Stimulated activated CD8-positive, alpha-beta memory T cell treated with anti-CD3 and anti-CD28 coated beads, Interleukin-12 subunit alpha, Interleukin-12 subunit beta, amount 100 ng/mL, for 24 hours (primary cell): ENCODE data around the gene NXNL1.
"Not testable (repeated sequence)": the region's sequence is repeated elsewhere in the genome, so short reads cannot be mapped to it uniquely, and the experiment has no call there.

Experiments
- DNase-seq: peaks from one replicate; pipeline ENCODE4 v3.0.0-alpha.2; 2020; ENCODE audit errors: extremely low read depth

The NXNL1 gene

DNA sequence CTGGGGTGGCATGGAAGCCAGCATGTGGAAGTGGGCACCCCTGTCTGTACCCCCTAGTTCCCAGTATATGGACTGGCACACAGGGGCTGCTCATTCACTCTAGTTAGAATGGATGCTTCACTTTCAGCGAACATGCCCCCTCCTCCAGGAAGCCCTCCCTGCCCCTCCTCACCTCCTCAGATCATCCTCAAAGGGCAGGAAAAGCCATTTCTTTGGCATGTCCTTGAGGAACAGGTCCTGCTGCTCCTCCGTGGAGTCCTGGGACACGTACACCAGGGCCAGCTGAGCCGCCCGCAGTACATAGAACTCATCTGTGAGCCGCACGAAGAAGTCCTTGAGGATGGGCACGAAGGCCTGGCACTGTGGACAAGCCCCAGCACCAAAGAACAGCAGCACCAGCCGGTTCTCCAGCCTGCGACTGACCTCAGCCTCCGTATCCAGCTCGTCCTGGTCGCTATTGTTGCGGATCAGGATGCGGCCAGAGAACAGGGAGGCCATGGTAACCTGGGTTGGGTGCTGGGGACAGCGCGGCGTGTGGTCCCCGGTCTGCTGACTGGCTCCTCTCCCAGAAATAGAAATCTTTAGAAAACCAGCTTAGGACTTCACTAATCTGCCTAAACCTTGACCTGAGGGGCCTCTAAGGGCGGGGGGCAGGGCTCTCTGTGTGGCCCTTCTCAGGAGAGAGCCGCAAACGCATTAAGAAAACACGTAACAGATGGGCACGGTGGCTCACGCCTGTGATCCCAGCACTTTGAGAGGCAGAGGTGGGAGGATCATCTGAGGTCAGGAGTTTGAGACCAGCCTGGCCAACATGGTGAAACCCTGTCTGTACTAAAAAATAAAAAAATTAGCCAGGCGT is at the start of gene NXNL1:
Gene NXNL1 (minus strand): TSS at position 555 of the 859 bp plus-strand sequence. CDS start 57 bp downstream, at position 498.
- no peak for DNase-seq

GRCh38 chr19:17508558-17508933 is 47.8 kb upstream of the NXNL1 start:
- not testable (repeated sequence) for DNase-seq

DNA sequence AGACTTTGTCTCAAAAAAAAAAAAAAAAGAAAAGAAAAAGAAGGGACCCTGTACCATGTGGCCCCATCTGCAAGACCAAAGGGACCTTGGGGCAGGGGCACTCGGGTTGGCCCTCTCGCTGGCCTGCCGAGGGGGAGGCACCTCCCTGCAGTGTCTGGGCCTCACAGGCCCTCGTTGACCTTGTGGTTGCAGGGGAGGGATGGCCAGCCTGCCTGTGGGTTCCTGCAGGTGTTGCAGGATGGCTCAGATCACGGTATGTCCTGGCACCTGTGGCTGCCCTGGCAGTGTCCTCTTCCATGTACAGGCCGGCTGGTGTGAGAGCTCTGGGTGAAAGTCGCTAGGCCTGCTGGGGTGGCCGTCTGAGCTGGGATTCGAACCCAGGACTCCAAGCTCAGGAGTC is 46.0 kb upstream of the NXNL1 start:
- DNase-seq: no peak

GRCh38 chr19:17505223-17505622 is 44.5 kb upstream of the NXNL1 start:
- no peak for DNase-seq

- no peak for DNase-seq
These were observed 43.7 kb upstream of the NXNL1 start for GRCh38 chr19:17504456-17504855.

- no peak for DNase-seq
These were observed 43.3 kb upstream of the NXNL1 start for GRCh38 chr19:17504030-17504429.

GRCh38 chr19:17503240-17503639 is 42.5 kb upstream of the NXNL1 start:
- no peak for DNase-seq

GRCh38 chr19:17500447-17501198 is 39.9 kb upstream of the NXNL1 start:
- no peak for DNase-seq

GRCh38 chr19:17499648-17500446 is 39.1 kb upstream of the NXNL1 start:
- no peak for DNase-seq

GRCh38 chr19:17499025-17499424 is 38.3 kb upstream of the NXNL1 start:
- not testable (repeated sequence) for DNase-seq

GRCh38 chr19:17497149-17497798 is 36.5 kb upstream of the NXNL1 start:
- DNase-seq: no peak

DNA sequence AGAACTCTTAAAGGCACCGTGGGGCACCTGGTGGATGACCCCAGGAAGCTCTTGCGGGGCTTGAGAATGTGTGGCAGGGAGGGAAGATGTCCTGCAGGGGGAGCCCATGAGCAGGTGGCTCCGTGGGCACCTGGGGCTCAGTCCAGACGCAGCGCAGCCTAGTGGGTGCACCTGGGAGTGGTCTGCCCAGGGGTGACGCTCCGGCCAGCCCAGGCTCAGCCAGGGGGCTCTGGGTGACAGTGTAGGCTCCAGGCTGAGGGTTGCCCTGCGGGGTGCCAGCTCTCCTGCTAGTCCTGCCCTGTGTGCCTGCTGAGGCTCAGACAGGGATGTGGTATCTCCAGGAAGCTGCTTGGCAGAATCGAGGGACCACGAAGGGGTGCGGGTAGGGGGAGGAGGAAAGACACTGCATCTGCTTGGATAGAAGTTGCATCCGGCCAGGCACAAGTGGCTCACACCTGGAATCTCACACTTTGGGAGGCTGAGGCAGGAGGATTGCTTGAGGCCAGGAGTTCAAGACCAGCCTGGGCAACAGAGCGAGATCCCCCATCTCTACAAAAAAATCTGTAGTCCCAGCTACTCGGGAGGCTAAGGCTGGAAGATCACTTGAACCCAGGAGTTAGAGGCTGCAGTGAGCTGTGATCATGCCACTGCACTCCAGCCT is 35.7 kb upstream of the NXNL1 start:
- peak; percentile 53 for DNase-seq

GRCh38 chr19:17495639-17496296 is 35.0 kb upstream of the NXNL1 start:
- DNase-seq: no peak

DNA sequence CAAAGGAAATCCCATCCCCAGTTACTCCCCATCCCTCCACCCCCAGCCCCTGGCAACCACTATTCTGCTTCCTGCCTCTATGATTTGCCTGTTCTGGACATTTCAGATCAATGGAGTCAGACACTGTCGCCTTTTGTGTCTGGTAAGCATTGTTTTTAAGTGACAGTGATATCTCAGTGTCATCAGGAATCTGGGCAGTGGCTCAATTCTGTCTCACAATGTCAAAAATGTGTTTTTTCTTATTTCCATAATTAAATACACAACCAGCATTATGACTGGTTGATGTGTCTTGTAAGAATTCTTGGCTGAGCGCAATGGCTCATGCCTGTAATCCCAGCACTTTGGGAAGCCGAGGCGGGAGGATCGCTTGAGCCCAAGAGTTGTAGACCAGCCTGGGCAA is 30.6 kb upstream of the NXNL1 start:
- DNase-seq: no peak

GRCh38 chr19:17490411-17490810 is 29.7 kb upstream of the NXNL1 start:
- DNase-seq: no peak

- no peak for DNase-seq
These were observed 28.8 kb upstream of the NXNL1 start for GRCh38 chr19:17489392-17490030.

DNA sequence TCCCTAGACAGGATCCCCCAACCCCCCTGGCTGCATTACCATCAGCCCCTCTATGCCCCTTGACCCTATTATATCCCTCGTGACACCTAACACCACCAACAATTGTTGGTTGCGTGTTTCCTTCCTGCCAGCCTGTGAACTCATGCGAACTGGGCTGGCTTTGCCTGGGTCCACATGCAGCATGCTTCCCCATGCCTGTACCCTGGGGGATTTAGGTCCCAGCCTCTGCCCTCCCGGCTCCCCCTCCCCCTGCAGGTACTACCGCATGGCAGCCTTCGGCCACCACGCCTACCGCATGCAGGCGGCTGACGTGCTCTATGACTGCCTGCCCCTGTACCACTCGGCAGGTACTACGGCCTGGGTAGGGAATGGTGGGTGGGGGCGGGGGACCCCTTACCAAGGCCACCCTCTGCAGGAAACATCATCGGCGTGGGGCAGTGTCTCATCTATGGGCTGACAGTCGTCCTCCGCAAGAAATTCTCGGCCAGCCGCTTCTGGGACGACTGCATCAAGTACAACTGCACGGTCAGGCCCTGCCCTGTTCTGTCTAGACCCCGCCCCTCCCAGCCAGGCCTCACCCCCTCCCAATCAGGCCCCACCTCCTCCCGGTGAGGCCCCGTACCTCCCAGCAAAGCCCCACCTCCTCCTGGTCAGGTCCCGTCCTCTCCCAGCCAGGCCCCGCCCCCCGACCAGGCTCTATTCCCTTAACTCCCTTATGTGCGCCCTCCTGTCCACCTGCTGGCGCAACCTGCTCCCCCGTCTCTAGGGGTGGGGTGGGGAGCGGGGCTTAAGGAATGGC is 28.1 kb upstream of the NXNL1 start:
- peak; percentile 72 for DNase-seq

DNA sequence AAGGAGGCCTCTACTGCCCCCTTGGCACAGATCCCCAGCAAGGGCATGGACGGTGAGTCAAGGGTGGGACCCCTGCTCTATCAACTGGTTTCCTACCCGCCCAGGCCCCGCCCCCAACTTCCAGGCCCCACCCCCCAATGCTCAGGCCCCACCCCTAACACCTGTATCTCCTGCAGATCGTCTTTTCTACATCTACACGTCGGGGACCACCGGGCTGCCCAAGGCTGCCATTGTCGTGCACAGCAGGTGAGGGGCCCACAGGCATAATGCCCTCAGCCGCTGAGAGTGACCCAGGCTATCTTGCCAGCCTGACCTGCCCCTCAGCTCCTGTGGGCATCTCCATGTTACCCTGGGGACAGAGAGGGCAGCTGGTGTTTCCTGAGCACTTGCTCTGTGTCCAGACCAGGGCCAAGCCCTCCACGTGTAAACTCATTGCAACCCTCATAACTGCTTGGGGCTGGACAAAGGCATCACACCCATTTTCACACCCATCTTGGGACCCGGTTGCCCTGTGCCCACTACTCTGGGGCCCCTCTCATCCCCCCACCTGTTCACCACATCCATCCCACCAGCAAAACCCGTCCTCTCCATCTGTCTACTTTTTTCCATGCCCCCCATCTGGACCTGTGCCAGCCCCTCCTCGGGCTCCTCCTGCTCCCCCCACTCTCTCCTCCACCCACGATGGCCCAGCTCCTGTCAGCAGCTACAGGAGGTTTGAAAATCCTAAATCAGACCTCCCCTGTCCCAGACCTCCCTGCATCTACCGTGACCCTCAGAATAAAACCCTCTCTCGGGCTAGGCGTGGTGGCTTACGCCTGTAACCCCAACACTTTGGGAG is 26.8 kb upstream of the NXNL1 start:
- no peak for DNase-seq
